MM.1S (cell line): ENCODE measurements around the gene BCAS3.

Source experiments
- DNase-seq: peaks from one replicate; pipeline ENCODE4 v3.0.0-alpha.2; 2015
- H2AFZ ChIP-seq: fragments of 300-600 bp; sonication (generic); 2 replicates; pipeline ENCODE4 v1.6.0; 2016; ENCODE audit warnings: antibody characterized with exemption, low read length
- H3F3A ChIP-seq: fragments of 300-600 bp; sonication (generic); 2 replicates; pipeline ENCODE4 v1.6.1; 2016; ENCODE audit warnings: mild to moderate bottlenecking, antibody characterized with exemption, low read length, moderate library complexity, mixed read lengths; ENCODE audit not compliant: insufficient read depth
- H3K27ac ChIP-seq: fragments of 300-600 bp; sonication (generic); 2 replicates; pipeline ENCODE4 v1.5.1; 2016; ENCODE audit warnings: mild to moderate bottlenecking, low read length
- H3K27me3 ChIP-seq: fragments of 300-600 bp; sonication (generic); replicated peaks from 2 replicates; pipeline ENCODE4 v1.6.0; 2016; ENCODE audit warnings: low read length; ENCODE audit not compliant: insufficient read depth
- H3K36me3 ChIP-seq: fragments of 300-600 bp; sonication (generic); replicated peaks from 2 replicates; pipeline ENCODE4 v1.6.1; 2016; ENCODE audit warnings: mild to moderate bottlenecking, low read length, mixed read lengths; ENCODE audit not compliant: insufficient read depth
- H3K4me1 ChIP-seq: fragments of 300-600 bp; sonication (generic); 2 replicates; pipeline ENCODE4 v1.6.1; 2016; ENCODE audit warnings: low read length, mixed read lengths
- H3K4me2 ChIP-seq: fragments of 300-600 bp; sonication (generic); 2 replicates; pipeline ENCODE4 v1.6.0; 2016; ENCODE audit warnings: low read depth, low read length
- H3K4me3 ChIP-seq: fragments of 300-600 bp; sonication (generic); 2 replicates; pipeline ENCODE4 v1.5.1; 2016; ENCODE audit warnings: low read length, mixed read lengths
- H3K79me2 ChIP-seq: fragments of 300-600 bp; sonication (generic); 2 replicates; pipeline ENCODE4 v1.6.1; 2016; ENCODE audit warnings: mixed run types, low read length, mixed read lengths
- H3K9ac ChIP-seq: fragments of 300-600 bp; sonication (generic); 2 replicates; pipeline ENCODE4 v1.6.1; 2016; ENCODE audit warnings: low read length, mixed read lengths
- H3K9me2 ChIP-seq: fragments of 300-600 bp; sonication (generic); replicated peaks from 2 replicates; pipeline ENCODE4 v1.6.1; 2016; ENCODE audit warnings: mild to moderate bottlenecking, low read length, mixed read lengths; ENCODE audit not compliant: insufficient read depth
- H3K9me3 ChIP-seq: fragments of 300-600 bp; sonication (generic); replicated peaks from 2 replicates; pipeline ENCODE4 v1.6.1; 2016; ENCODE audit warnings: mild to moderate bottlenecking, low read length, mixed read lengths; ENCODE audit not compliant: insufficient read depth
- H4K20me1 ChIP-seq: fragments of 300-600 bp; sonication (generic); 2 replicates; pipeline ENCODE4 v1.6.1; 2016; ENCODE audit warnings: mild to moderate bottlenecking, low read length, moderate library complexity, mixed read lengths; ENCODE audit not compliant: insufficient read depth
- EZH2 ChIP-seq: fragments of 300-600 bp; sonication (generic); optimal IDR thresholded peaks from 2 replicates; pipeline ENCODE3; 2017; ENCODE audit warnings: low read depth, mild to moderate bottlenecking, antibody characterized with exemption, low read length, mixed read lengths
- EZH2phosphoT487 ChIP-seq: fragments of 300-600 bp; sonication (generic); IDR thresholded peaks from 2 replicates; pipeline ENCODE4 v1.6.1; 2018; ENCODE audit warnings: antibody characterized with exemption, low read length
- TF ChIP-seq, protein P1 (sequence below): fragments of 300-600 bp; sonication (generic); IDR thresholded peaks from 2 replicates; pipeline ENCODE4 v1.5.1; 2016; ENCODE audit warnings: antibody characterized with exemption, low read length, mixed read lengths

Gene BCAS3

DNA sequence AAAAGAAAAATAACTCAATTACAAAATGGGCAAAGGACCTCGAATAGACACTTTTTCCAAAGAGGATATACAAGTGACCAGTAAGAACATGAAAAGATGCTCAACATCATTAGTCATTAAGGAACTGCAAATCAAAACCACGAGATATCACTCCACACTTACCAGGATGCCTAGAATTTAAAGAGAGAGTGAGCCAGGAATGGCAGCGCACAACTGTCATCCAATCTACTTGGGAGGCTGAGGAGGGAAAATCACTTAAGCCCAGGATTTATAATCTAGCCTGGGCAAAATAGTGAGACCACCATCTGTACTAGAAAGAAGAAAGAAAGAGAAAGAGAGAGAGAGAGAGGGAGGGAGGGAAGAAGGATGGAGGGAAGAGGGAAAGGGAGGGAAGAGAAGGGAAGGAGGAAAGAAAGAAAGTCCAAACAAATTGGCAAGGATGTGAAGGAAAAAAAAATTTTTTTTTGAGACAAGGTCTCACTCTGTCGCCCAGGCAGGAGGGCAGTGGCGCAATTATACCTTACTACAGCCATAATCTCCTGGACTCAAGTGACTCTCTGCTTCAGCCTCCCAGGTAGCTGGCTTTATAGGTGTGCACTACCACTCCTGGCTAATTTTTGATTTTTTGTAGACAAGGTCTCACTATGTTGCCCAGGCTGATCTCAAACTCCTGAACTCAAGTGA lies 744.6 kb downstream of the BCAS3 start:
- no peak overlapping the region for H2AFZ ChIP-seq
- no peak overlapping the region for H3K27ac ChIP-seq
- H3K36me3 ChIP-seq, result no peaks in the 10 kb centered on the region
- DNase-seq, result no peak
- H3F3A ChIP-seq, result no peaks in the 10 kb centered on the region
- no peak overlapping the region for H3K4me3 ChIP-seq
- TF ChIP-seq, protein P1, sequence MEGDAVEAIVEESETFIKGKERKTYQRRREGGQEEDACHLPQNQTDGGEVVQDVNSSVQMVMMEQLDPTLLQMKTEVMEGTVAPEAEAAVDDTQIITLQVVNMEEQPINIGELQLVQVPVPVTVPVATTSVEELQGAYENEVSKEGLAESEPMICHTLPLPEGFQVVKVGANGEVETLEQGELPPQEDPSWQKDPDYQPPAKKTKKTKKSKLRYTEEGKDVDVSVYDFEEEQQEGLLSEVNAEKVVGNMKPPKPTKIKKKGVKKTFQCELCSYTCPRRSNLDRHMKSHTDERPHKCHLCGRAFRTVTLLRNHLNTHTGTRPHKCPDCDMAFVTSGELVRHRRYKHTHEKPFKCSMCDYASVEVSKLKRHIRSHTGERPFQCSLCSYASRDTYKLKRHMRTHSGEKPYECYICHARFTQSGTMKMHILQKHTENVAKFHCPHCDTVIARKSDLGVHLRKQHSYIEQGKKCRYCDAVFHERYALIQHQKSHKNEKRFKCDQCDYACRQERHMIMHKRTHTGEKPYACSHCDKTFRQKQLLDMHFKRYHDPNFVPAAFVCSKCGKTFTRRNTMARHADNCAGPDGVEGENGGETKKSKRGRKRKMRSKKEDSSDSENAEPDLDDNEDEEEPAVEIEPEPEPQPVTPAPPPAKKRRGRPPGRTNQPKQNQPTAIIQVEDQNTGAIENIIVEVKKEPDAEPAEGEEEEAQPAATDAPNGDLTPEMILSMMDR, result no peak
- no peak for TF ChIP-seq EZH2
- TF ChIP-seq EZH2phosphoT487, result no peak
- no peaks in the 10 kb centered on the region for H3K9me2 ChIP-seq
- no peaks in the 10 kb centered on the region for H3K79me2 ChIP-seq
- no peaks in the 10 kb centered on the region for H4K20me1 ChIP-seq
- H3K4me1 ChIP-seq, result no peaks in the 10 kb centered on the region
- H3K9me3 ChIP-seq, result no peaks in the 10 kb centered on the region
- no peak overlapping the region for H3K4me2 ChIP-seq
- no peaks in the 10 kb centered on the region for H3K27me3 ChIP-seq
- no peak overlapping the region for H3K9ac ChIP-seq

- TF ChIP-seq EZH2 (no peak), EZH2phosphoT487 (no peak)
- TF ChIP-seq, protein P1, result no peak
- H4K20me1 ChIP-seq, result no peaks in the 10 kb centered on the region
- H3K4me3 ChIP-seq, result no peak overlapping the region
- H3K4me2 ChIP-seq, result no peak overlapping the region
- no peak overlapping the region for H2AFZ ChIP-seq
- no peak overlapping the region for H3K27ac ChIP-seq
- H3F3A ChIP-seq, result no peaks in the 10 kb centered on the region
- H3K9ac ChIP-seq, result no peak overlapping the region
- no peaks in the 10 kb centered on the region for H3K9me2 ChIP-seq
- no peak for DNase-seq
- no peaks in the 10 kb centered on the region for H3K36me3 ChIP-seq
- no peaks in the 10 kb centered on the region for H3K27me3 ChIP-seq
- no peaks in the 10 kb centered on the region for H3K79me2 ChIP-seq
- H3K9me3 ChIP-seq, result no peaks in the 10 kb centered on the region
- H3K4me1 ChIP-seq, result no peaks in the 10 kb centered on the region
Measured at GRCh38 chr17:61422869-61423268, 745.2 kb downstream of the BCAS3 start.

DNA sequence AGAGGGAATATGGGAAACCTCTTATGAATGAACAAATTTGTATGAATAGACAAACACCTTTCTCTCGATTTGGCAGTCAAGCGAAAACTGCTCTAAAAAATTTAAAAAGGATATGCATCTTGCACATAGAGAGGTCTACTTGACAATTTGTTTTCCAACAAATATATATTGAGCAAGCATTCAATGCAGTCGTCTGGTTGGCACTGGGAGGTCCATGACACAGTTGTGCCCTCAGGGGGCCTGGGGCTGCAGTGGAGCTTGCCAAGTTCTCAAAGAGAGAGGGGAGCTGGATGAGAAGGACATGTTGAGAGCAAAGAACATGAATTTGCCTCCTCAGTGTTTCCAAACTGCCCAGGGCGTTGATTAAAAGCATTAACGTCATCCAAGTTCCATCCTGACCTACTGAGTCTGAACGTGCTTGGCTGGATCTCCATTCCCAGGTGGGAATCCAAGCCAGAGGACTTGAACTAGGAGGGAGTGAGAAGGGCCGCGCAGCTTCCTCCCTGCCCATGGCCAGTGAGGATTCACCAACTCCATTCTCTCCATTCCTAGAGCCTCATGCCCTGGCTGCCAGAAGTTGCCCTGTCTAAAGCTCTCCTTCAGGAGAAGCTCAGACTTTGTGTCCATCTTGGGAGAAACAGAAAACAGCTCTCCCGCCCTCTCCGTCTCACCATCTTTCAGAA lies 746.5 kb downstream of the BCAS3 start:
- Histone ChIP-seq H3K9me3 (no peaks in the 10 kb centered on the region), H3K4me3 (no peak overlapping the region), H3K27ac (no peak overlapping the region), H3K27me3 (no peaks in the 10 kb centered on the region), H4K20me1 (no peaks in the 10 kb centered on the region), H3K9me2 (no peaks in the 10 kb centered on the region), H3K4me2 (no peak overlapping the region), H3K36me3 (no peaks in the 10 kb centered on the region), H3F3A (no peaks in the 10 kb centered on the region), H2AFZ (no peak overlapping the region), H3K9ac (no peak overlapping the region), H3K4me1 (no peaks in the 10 kb centered on the region), H3K79me2 (no peaks in the 10 kb centered on the region)
- no peak for DNase-seq
- TF ChIP-seq, protein P1, result no peak
- TF ChIP-seq EZH2 (no peak), EZH2phosphoT487 (no peak)
